ENCODE data around the gene GPR87. TPM values are rescaled to one million over a fixed set of nuclear protein-coding genes. Genes with fewer than 3 reads are reported as not detected.

Gene GPR87
- total RNA-seq, 1 donor = 0.43 TPM

DNA sequence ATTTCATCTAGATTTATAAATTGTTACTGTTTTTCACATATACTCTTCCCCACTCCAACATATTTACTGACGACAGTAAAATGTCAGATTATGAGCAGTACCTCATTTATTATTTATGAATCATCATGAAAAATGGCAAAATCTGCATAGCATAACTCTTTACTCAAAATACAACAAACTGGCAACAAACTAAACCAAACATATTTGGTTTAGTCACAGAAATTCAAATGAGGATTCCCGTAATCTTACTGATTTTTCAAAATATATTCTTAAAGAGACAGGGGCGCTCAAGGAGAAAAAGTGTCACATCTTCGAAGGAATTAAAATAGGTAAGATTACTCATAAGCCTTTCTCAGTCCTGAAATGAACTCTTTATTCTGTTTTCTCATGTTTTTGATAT, 3.0 kb upstream of the GPR87 start:
- no peak for TF ChIP-seq CTCF (IDR thresholded peaks at IDR 0.05; ENCODE audit: insufficient read depth, low read depth, low read length)
- no peak overlapping the region for H3K4me3 ChIP-seq (ENCODE audit: low read depth, low read length)
- DNase-seq (ENCODE audit: low read depth) = no peak

DNA sequence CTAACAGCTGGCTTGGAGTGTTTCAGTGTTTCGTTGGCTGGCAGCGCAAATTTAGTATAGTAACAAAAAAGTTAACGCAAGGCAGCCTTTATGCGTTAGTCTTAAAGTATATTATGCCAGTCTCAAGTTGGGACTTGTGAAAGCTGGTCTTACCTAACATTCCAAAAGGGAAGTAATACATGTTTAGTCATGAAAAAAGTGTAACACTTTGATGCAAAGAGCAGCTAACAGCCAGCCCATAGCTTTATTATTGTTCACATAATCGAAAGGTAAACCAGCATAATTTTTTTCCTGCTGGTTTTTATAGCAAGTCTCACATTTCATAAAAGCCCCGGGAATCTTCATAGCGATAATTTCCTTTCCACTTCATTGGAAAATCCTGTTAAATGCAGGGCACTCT, 2.4 kb upstream of the GPR87 start:
- no peak overlapping the region for H3K4me3 ChIP-seq (ENCODE audit: low read depth, low read length)
- no peak for DNase-seq (ENCODE audit: low read depth)
- TF ChIP-seq CTCF (IDR thresholded peaks at IDR 0.05; ENCODE audit: insufficient read depth, low read depth, low read length) = no peak

GRCh38 chr3:151318313-151318712, 1.7 kb upstream of the GPR87 start:
- TF ChIP-seq CTCF (IDR thresholded peaks at IDR 0.05; ENCODE audit: insufficient read depth, low read depth, low read length) = no peak
- no peak overlapping the region for H3K4me3 ChIP-seq (ENCODE audit: low read depth, low read length)
- DNase-seq (ENCODE audit: low read depth) = peak; percentile 70

- no peak overlapping the region for H3K4me3 ChIP-seq (ENCODE audit: low read depth, low read length)
- TF ChIP-seq CTCF (IDR thresholded peaks at IDR 0.05; ENCODE audit: insufficient read depth, low read depth, low read length) = no peak
- DNase-seq (ENCODE audit: low read depth) = no peak
Observed at GRCh38 chr3:151315846-151316245, 774 bp downstream of the GPR87 start.

DNA sequence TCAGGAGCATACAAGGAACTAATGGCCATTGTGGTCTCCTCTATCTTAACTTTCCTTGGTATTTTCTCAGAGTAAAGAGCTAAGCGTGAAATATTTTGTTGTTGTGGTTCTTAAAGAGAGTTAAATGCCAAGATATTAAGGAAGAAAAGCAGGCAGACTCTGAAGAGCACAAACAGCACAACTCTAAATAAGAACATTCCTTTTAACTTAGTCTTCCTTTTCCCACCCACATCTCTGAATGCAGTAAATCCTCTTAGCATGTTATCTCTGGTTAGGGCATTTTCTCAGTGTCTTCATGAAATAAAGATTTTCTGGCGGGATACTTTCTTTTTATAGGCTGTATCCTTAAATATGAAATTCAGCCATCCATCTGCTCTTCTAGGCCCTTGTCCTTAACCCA, 1.5 kb downstream of the GPR87 start:
- TF ChIP-seq CTCF (IDR thresholded peaks at IDR 0.05; ENCODE audit: insufficient read depth, low read depth, low read length) = no peak
- peak; percentile 89 for DNase-seq (ENCODE audit: low read depth)
- no peak overlapping the region for H3K4me3 ChIP-seq (ENCODE audit: low read depth, low read length)

DNA sequence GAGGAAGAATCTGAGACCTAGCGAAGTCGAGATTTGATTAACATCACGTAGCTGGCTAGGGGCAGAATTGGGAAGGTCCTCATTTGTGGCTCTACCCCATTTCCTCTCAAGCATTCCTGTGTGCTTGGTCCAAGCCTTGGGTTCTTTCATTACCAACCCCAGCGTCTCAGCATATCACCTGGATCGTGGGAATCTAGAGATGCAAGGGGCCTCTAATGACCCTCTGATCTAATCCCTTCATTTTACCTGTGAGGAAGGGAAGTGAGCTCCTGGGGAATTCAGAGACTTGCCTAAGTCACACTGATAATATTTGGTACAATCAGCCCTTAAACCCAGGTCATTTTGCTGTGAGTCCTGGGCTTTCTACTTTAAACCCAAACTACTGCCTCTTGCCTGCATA, 2.0 kb downstream of the GPR87 start:
- no peak for DNase-seq (ENCODE audit: low read depth)
- no peak for TF ChIP-seq CTCF (IDR thresholded peaks at IDR 0.05; ENCODE audit: insufficient read depth, low read depth, low read length)
- H3K4me3 ChIP-seq (ENCODE audit: low read depth, low read length) = no peak overlapping the region

DNA sequence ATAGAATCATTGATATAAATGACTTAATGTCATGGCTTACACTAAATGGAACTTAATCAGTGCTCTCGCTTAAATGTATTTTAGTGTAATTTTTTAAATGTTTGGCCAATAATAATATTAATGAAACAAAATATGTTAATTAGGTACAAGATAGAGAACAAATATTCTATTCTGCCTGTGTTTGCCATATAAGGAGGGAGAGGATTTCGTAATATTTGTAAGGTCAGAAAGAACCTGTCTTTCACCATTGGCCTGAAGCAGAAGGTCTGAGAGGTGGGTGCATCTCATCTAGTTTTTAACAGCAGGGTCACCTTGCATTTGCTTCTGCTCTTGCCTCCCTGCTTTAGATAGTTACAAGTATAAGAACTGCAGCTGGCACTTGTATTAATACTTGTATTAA, 2.5 kb downstream of the GPR87 start:
- TF ChIP-seq CTCF (IDR thresholded peaks at IDR 0.05; ENCODE audit: insufficient read depth, low read depth, low read length) = no peak
- no peak for DNase-seq (ENCODE audit: low read depth)
- H3K4me3 ChIP-seq (ENCODE audit: low read depth, low read length) = no peak overlapping the region
